OCI-LY7 (cell line): Measurements from ENCODE around the gene MAP3K2.

ENCODE experiments used
- EZH2phosphoT487 ChIP-seq: fragments of 200-600 bp; sonication (generic); IDR thresholded peaks from 2 replicates; pipeline ENCODE4 v1.6.1; 2018; ENCODE audit warnings: low read depth, borderline replicate concordance, mild to moderate bottlenecking, mixed run types, antibody characterized with exemption, low read length, moderate library complexity, mixed read lengths
- TF ChIP-seq, protein P1 (sequence below): fragments of 200-600 bp; sonication (generic); conservative IDR thresholded peaks from 2 replicates; pipeline ENCODE4 v1.5.1; 2014; ENCODE audit warnings: mild to moderate bottlenecking, antibody characterized with exemption, low read length, moderate library complexity, mixed read lengths

DNA sequence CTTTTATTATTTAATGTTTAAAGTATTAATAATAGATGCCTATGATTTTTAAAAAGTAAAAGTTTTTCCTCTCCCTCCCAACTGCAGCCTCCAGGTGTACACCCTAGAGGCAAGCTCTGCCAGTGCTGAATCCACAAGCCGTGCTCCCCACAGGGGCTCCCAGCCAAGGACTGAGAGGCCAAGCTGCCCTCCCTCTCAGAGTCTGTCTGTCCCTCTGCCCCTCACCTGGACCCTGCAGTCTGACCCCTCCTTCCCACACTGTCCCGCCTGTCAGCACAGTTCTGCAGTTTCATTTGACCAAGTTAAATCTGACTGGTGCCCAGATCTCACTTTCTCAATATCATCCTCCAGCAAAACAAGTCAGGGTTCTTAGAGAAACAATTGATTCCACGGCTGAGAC, 15.7 kb upstream of the MAP3K2 start:
- TF ChIP-seq, protein P1, sequence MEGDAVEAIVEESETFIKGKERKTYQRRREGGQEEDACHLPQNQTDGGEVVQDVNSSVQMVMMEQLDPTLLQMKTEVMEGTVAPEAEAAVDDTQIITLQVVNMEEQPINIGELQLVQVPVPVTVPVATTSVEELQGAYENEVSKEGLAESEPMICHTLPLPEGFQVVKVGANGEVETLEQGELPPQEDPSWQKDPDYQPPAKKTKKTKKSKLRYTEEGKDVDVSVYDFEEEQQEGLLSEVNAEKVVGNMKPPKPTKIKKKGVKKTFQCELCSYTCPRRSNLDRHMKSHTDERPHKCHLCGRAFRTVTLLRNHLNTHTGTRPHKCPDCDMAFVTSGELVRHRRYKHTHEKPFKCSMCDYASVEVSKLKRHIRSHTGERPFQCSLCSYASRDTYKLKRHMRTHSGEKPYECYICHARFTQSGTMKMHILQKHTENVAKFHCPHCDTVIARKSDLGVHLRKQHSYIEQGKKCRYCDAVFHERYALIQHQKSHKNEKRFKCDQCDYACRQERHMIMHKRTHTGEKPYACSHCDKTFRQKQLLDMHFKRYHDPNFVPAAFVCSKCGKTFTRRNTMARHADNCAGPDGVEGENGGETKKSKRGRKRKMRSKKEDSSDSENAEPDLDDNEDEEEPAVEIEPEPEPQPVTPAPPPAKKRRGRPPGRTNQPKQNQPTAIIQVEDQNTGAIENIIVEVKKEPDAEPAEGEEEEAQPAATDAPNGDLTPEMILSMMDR, result no peak
- TF ChIP-seq EZH2phosphoT487, result no peak
